Measurements from ENCODE around the gene GPR135. TPM values are rescaled to one million over a fixed set of nuclear protein-coding genes. Genes with fewer than 3 reads are reported as not detected.

The GPR135 gene
- total RNA-seq (1 to 10 TPM in 1 of 2 donors, under 1 TPM in 1; 0.56 to 2.9 TPM), polyA plus RNA-seq (under 1 TPM; 0.22 to 0.31 TPM)

GRCh38 chr14:59465316-59466135 is at the start of gene GPR135:
Gene GPR135 (minus strand): TSS chr14:59465380. CDS start chr14:59465226, 154 bp downstream.
- peaks cover 0 to 15% (median 12%) of the 10 kb centered on the region in 4 donors for H3K4me1 ChIP-seq (ENCODE audit: control insufficient read depth in 4 of 4, insufficient read depth in 4 of 4, low read length in 3 of 4)
- no peaks in the 10 kb centered on the region for H3K27me3 ChIP-seq (ENCODE audit: control insufficient read depth in 4 of 4, insufficient read depth in 4 of 4, low read length in 3 of 4)
- TF ChIP-seq RXRA (IDR thresholded peaks at IDR 0.05) (peak; percentile 21 to 37), SP1 (IDR thresholded peaks at IDR 0.05) (peak; percentile 31), HNF4A (conservative IDR thresholded peaks at IDR 0.05) (peak in 1 of 2 donors; percentile 60), EGR1 (IDR thresholded peaks at IDR 0.05; ENCODE audit: low read depth in 2 of 2) (no peak), RAD21 (IDR thresholded peaks at IDR 0.05) (no peak)
- peak within 1 kb of the TSS; percentile 6 to 50 for H3K27ac ChIP-seq (ENCODE audit: low read depth in 1 of 2, low read length in 2 of 2)
- peaks cover 0 to 3% (median under 1%) of the 10 kb centered on the region in 4 donors for H3K36me3 ChIP-seq (ENCODE audit: control insufficient read depth in 4 of 4, insufficient read depth in 3 of 4, low read depth in 1 of 4, low read length in 3 of 4)
- H3K9ac ChIP-seq (ENCODE audit: low read depth in 1 of 2, low read length in 2 of 2), result peak within 1 kb of the TSS in 1 of 2 donors; percentile 37
- 19% methylated on average over 40 of the region's 40 CpGs for WGBS
- no peaks in the 10 kb centered on the region for H3K9me3 ChIP-seq (ENCODE audit: control insufficient read depth in 4 of 4, low read length in 3 of 4)
- H3K4me3 ChIP-seq (ENCODE audit: low read depth in 1 of 3, low read length in 3 of 3), result peak within 1 kb of the TSS; percentile 28 to 81 (median 54)
- no peak for DNase-seq (ENCODE audit: low spot score)

GRCh38 chr14:59511916-59512575 is 46.9 kb upstream of the GPR135 start:
- no peaks in the 10 kb centered on the region for H3K4me1 ChIP-seq (ENCODE audit: control insufficient read depth in 4 of 4, insufficient read depth in 4 of 4, low read length in 3 of 4)
- H3K9ac ChIP-seq (ENCODE audit: low read depth in 1 of 2, low read length in 2 of 2), result no peak overlapping the region
- H3K27me3 ChIP-seq (ENCODE audit: control insufficient read depth in 4 of 4, insufficient read depth in 4 of 4, low read length in 3 of 4), result no peaks in the 10 kb centered on the region
- no peaks in the 10 kb centered on the region for H3K36me3 ChIP-seq (ENCODE audit: control insufficient read depth in 4 of 4, insufficient read depth in 3 of 4, low read depth in 1 of 4, low read length in 3 of 4)
- H3K4me3 ChIP-seq (ENCODE audit: low read depth in 1 of 3, low read length in 3 of 3), result no peak overlapping the region
- H3K27ac ChIP-seq (ENCODE audit: low read depth in 1 of 2, low read length in 2 of 2), result no peak overlapping the region
- H3K9me3 ChIP-seq (ENCODE audit: control insufficient read depth in 4 of 4, low read length in 3 of 4), result no peaks in the 10 kb centered on the region
- DNase-seq (ENCODE audit: low spot score), result no peak
- TF ChIP-seq RXRA (IDR thresholded peaks at IDR 0.05) (no peak), RAD21 (IDR thresholded peaks at IDR 0.05) (no peak), ZBTB33 (IDR thresholded peaks at IDR 0.05) (no peak), CTCF (IDR thresholded peaks at IDR 0.05; ENCODE audit: low read depth, low read length, missing input control) (peak; percentile 17), GABPA (IDR thresholded peaks at IDR 0.05 in 1 of 2, conservative IDR thresholded peaks at IDR 0.05 in 1 of 2) (no peak), SP1 (IDR thresholded peaks at IDR 0.05) (no peak), EGR1 (IDR thresholded peaks at IDR 0.05; ENCODE audit: low read depth in 2 of 2) (no peak)
- WGBS, result 82% methylated on average over 4 of the region's 4 CpGs

GRCh38 chr14:59510966-59511365 is 45.8 kb upstream of the GPR135 start:
- 41% methylated on average over 3 of the region's 3 CpGs for WGBS
- no peak for DNase-seq (ENCODE audit: low spot score)

More at GRCh38 chr14:59510966-59511365, 45.8 kb upstream of the GPR135 start:
- H3K9me3 ChIP-seq (ENCODE audit: control insufficient read depth in 4 of 4, low read length in 3 of 4), result no peaks in the 10 kb centered on the region
- no peak overlapping the region for H3K4me3 ChIP-seq (ENCODE audit: low read depth in 1 of 3, low read length in 3 of 3)
- no peak overlapping the region for H3K9ac ChIP-seq (ENCODE audit: low read depth in 1 of 2, low read length in 2 of 2)
- no peaks in the 10 kb centered on the region for H3K27me3 ChIP-seq (ENCODE audit: control insufficient read depth in 4 of 4, insufficient read depth in 4 of 4, low read length in 3 of 4)
- H3K27ac ChIP-seq (ENCODE audit: low read depth in 1 of 2, low read length in 2 of 2), result no peak overlapping the region
- TF ChIP-seq FOXA2 (IDR thresholded peaks at IDR 0.05) (no peak), GABPA (IDR thresholded peaks at IDR 0.05 in 1 of 2, conservative IDR thresholded peaks at IDR 0.05 in 1 of 2) (no peak), JUND (IDR thresholded peaks at IDR 0.05) (no peak), HNF4G (IDR thresholded peaks at IDR 0.05) (no peak), RXRA (IDR thresholded peaks at IDR 0.05) (no peak), MAX (IDR thresholded peaks at IDR 0.05) (no peak), TAF1 (conservative IDR thresholded peaks at IDR 0.05) (no peak)
- no peaks in the 10 kb centered on the region for H3K4me1 ChIP-seq (ENCODE audit: control insufficient read depth in 4 of 4, insufficient read depth in 4 of 4, low read length in 3 of 4)
- no peaks in the 10 kb centered on the region for H3K36me3 ChIP-seq (ENCODE audit: control insufficient read depth in 4 of 4, insufficient read depth in 3 of 4, low read depth in 1 of 4, low read length in 3 of 4)

Measured in liver (tissue), 9 donors.